RWPE1 (cell line): ENCODE results near the gene ANKRD55.
"Not testable (repeated sequence)": the region's sequence is repeated elsewhere in the genome, so short reads cannot be mapped to it uniquely, and the experiment has no call there.

ENCODE experiments used
- CTCF ChIA-PET: fragments of 350-600 bp; sonication (Branson Sonifier 250); formaldehyde crosslinking; extraction: SDS; loops from one replicate; lab custom pipeline; 2021; lab: Yijun Ruan, JAX
- POLR2A ChIA-PET: fragments of 400-600 bp; formaldehyde crosslinking; extraction: SDS; loops from one replicate; lab custom pipeline; 2020; ENCODE audit warnings: antibody characterized with exemption; ENCODE audit not compliant: low non-redundant PET; lab: Yijun Ruan, JAX
- DNase-seq: peaks from one replicate; pipeline ENCODE4 v3.0.0; 2012; ENCODE audit warnings: low spot score
- H3K27ac ChIP-seq: fragments of 450-650 bp; 2 replicates; pipeline ENCODE4 v1.5.1; 2017
- CTCF ChIP-seq: fragments of 450-650 bp; conservative IDR thresholded peaks from 2 replicates; pipeline ENCODE4 v1.5.1; 2017; ENCODE audit warnings: low read depth, mild to moderate bottlenecking

Gene ANKRD55

GRCh38 chr5:56152437-56152836, 80.7 kb downstream of the ANKRD55 start:
- ChIA-PET CTCF (no interaction called here), POLR2A (no interaction called here)
- DNase-seq: no peak
- no peak for TF ChIP-seq CTCF
- no peak overlapping the region for H3K27ac ChIP-seq

GRCh38 chr5:56150756-56151155, 82.4 kb downstream of the ANKRD55 start:
- POLR2A ChIA-PET, CTCF ChIA-PET, H3K27ac ChIP-seq, DNase-seq: not testable (repeated sequence)

GRCh38 chr5:56148453-56148971, 84.6 kb downstream of the ANKRD55 start:
- DNase-seq: no peak
- ChIA-PET POLR2A (no interaction called here), CTCF (no interaction called here)
- no peak overlapping the region for H3K27ac ChIP-seq
- TF ChIP-seq CTCF: no peak

GRCh38 chr5:56147659-56148230, 85.4 kb downstream of the ANKRD55 start:
- no peak for TF ChIP-seq CTCF
- DNase-seq: no peak
- H3K27ac ChIP-seq: no peak overlapping the region
- ChIA-PET CTCF (interaction anchor here (0.6 to 1.0 kb wide), 2 partner anchors 16 to 23 kb away, joined by 6 read pairs; no protein-coding TSS in a partner anchor), POLR2A (no interaction called here)

- ChIA-PET CTCF (interaction anchor here (0.6 to 1.0 kb wide), 2 partner anchors 17 to 24 kb away, joined by 3 to 6 read pairs; no protein-coding TSS in a partner anchor), POLR2A (no interaction called here)
- TF ChIP-seq CTCF: no peak
- DNase-seq: no peak
- H3K27ac ChIP-seq: no peak overlapping the region
Observed at GRCh38 chr5:56147106-56147505, 86.0 kb downstream of the ANKRD55 start.

GRCh38 chr5:56146674-56147073, 86.5 kb downstream of the ANKRD55 start:
- DNase-seq: no peak
- POLR2A ChIA-PET: no interaction called here
- H3K27ac ChIP-seq: no peak overlapping the region
- no peak for TF ChIP-seq CTCF
- CTCF ChIA-PET: interaction anchor here (0.6 kb wide), 1 partner anchor 24 kb away, joined by 3 read pairs; no protein-coding TSS in a partner anchor

- ChIA-PET POLR2A (no interaction called here), CTCF (no interaction called here)
- no peak overlapping the region for H3K27ac ChIP-seq
- no peak for DNase-seq
- no peak for TF ChIP-seq CTCF
Observed at GRCh38 chr5:56145511-56145910, 87.6 kb downstream of the ANKRD55 start.
